ENCODE data around the gene TMEM181. TPM values are rescaled to one million over a fixed set of nuclear protein-coding genes. Genes with fewer than 3 reads are reported as not detected.
"Not testable (repeated sequence)": the region's sequence is repeated elsewhere in the genome, so short reads cannot be mapped to it uniquely, and the experiment has no call there.

Gene TMEM181
- total RNA-seq, 2 donors from 2014 or later, result 17.6 to 20.4 TPM

DNA sequence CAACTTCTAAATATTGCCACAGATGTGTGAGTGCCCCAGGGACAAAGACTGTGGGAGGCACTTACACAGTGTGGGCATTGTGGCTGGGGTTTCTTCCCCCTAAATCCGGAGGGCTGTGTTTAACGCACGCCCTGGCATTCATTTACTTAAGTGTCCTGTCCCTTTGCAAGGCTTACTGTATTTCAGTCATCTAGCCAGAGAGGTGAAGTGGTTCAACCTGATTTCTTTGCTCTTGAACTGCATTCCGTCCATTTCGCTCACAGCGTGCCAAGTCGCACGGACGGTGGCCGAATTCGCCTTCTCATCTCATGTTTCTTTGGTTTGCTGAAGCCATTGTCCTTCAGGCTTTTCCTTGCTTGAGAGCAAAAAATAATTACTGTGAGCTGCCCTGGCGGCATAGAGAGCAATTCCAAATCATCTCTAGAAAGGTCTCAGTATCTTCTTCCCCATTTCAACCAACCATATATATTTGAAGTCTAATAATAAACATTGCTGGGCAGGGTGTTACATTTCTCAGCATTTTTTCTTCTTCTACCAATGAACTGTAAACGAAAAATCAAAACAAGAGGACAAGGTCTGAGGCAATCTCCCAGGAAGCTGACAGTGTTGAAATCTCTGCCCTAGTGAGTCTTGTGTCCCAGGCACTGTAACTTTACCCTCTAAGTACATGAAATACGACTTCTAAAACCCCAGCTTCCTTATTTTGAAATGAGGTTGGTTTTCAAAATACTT is 106.9 kb downstream of the TMEM181 start:
- H3K4me1 Mint-ChIP-seq, result peaks cover 8% of the 10 kb centered on the region
- no peaks in the 10 kb centered on the region for H3K27me3 Mint-ChIP-seq
- no peaks in the 10 kb centered on the region for H3K9me3 ChIP-seq (ENCODE audit: control insufficient read depth, low read length, poor library complexity, severe bottlenecking)
- H3K36me3 Mint-ChIP-seq (ENCODE audit: low read depth), result peaks cover 9% of the 10 kb centered on the region
- peak overlapping the region; percentile 21 for H3K27ac Mint-ChIP-seq
- ATAC-seq (peak; percentile 39), DNase-seq (no peak)
- H3K4me3 Mint-ChIP-seq, result no peak overlapping the region

DNA sequence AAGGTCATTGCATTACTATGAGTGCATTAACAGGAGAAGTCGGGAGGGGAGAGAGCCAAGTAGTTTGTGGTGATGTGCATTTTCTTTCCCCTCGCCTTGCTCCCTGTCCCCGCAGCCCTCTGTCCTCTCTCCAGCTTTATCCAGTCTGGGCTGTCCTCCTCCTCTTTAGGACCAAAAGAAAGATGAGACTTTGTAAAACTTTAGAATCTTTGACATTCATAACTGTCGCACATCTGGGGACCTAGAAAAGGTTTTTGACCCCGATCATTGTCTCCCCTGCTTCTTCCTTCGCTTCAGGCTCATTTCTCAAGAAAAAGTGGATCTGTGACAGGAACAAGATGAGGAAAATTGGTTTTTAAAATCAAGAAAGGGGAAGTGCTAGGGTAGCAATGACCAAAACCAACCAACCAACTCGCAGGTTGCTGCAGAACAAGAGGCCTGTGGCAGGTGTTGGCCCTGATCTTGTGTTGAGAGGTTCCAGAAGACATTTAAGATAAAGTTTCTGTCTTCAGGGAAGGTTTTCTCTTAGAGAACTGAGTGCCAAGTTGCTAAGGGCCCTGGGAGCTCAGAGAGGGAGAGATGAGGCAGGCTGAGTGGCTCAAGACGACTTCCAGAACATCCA is 107.6 kb downstream of the TMEM181 start:
- no peak for DNase-seq
- Mint-ChIP-seq H3K36me3 (ENCODE audit: low read depth) (peaks cover 9% of the 10 kb centered on the region), H3K27me3 (no peaks in the 10 kb centered on the region), H3K27ac (peak overlapping the region; percentile 77), H3K4me3 (no peak overlapping the region), H3K4me1 (peaks cover 8% of the 10 kb centered on the region)
- no peaks in the 10 kb centered on the region for H3K9me3 ChIP-seq (ENCODE audit: control insufficient read depth, low read length, poor library complexity, severe bottlenecking)
- ATAC-seq, result no peak

DNA sequence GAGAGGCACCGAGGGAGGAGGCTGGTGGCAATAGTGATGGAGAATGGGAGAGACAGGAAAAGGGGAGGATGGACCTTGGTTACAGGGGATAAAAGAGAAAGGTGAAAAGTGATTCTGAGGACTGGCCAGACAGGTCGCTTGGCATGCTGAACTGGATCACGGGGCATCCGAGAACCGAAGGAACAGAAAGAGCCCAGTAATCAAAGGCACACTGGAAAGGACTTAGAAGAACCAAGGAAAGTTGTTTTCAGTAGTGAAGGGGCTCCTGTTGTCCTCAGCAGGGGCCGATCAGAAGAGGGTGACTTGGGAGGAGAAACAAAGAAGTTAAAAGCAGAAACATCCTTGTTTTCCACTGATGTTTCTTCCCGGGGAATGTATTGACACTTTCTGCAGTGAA is 108.8 kb downstream of the TMEM181 start:
- H3K9me3 ChIP-seq (ENCODE audit: control insufficient read depth, low read length, poor library complexity, severe bottlenecking), result no peaks in the 10 kb centered on the region
- ATAC-seq, result no peak
- no peak for DNase-seq
- Mint-ChIP-seq H3K27ac (peak overlapping the region; percentile 77), H3K4me3 (no peak overlapping the region), H3K4me1 (peaks cover 5% of the 10 kb centered on the region), H3K27me3 (no peaks in the 10 kb centered on the region), H3K36me3 (ENCODE audit: low read depth) (peaks cover 9% of the 10 kb centered on the region)

DNA sequence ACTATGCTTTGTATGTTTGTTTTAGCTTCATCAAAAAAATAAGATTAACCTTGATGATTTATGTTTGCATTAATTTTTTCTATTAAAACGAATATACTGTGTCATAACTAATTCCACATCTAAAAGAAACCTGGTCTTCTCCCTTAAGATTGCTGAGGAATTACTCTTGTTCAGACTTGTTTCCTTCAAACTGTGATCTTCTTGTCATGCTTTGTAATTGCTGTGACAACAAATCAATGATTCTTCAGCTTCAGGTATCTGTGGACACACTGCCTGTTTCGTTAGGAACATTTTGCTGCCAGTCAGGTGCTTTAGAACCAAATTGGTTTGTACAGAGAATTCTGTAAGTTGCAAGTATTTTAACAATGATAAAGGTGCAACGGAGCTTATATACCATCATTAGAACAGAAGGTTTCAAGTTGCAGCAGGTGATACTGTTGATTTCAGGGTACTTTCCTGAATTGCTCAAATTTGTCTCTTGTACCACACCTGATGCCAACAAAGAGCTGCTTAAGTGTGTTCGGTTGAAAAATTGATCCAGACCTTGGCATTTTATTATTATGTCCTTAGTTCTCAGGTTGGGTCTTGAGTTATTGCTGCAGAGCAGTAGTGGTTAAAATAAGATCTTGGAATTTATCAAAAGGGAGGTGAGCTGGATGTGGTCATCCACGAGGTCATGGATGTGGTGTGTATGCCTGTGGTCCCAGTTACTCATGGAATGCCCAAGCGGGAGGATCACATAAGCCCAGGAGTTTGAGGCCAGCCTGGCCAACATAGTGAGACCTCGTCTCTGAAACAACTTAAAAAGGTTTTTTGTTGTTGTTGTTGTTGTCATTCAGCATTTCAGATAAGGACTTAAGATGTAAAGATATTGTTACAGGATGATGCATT is 109.5 kb downstream of the TMEM181 start:
- H3K4me1 Mint-ChIP-seq, result peaks cover 7% of the 10 kb centered on the region
- ATAC-seq (no peak), DNase-seq (no peak)
- no peaks in the 10 kb centered on the region for H3K27me3 Mint-ChIP-seq
- H3K36me3 Mint-ChIP-seq (ENCODE audit: low read depth), result peaks cover 14% of the 10 kb centered on the region
- peak overlapping the region; percentile 36 for H3K4me3 Mint-ChIP-seq
- H3K27ac Mint-ChIP-seq, result peak overlapping the region; percentile 77
- no peaks in the 10 kb centered on the region for H3K9me3 ChIP-seq (ENCODE audit: control insufficient read depth, low read length, poor library complexity, severe bottlenecking)

DNA sequence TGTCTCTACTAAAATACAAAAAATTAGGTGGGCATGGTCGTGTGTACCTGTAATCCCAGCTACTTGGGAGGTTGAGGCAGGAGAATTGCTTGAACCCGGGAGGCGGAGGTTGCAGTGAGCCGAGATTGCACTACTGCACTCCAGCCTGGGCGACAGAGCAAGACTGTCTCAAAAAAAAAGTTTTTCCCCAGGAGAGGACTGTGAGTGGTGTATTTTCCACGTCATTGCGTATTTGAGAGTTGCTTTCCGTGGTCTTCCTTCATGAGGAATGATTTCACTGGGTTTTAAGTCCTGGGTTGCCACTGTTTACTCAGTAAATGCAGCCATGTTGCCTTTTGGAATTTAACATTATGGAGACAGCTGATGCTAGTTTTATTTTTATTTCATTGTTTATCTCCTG is 112.2 kb downstream of the TMEM181 start:
- H3K27me3 Mint-ChIP-seq; DNase-seq; H3K27ac Mint-ChIP-seq; H3K4me1 Mint-ChIP-seq; H3K9me3 ChIP-seq (ENCODE audit: control insufficient read depth, low read length, poor library complexity, severe bottlenecking); H3K4me3 Mint-ChIP-seq; ATAC-seq: not testable (repeated sequence)
- H3K36me3 Mint-ChIP-seq (ENCODE audit: low read depth), result peaks cover 15% of the 10 kb centered on the region

DNA sequence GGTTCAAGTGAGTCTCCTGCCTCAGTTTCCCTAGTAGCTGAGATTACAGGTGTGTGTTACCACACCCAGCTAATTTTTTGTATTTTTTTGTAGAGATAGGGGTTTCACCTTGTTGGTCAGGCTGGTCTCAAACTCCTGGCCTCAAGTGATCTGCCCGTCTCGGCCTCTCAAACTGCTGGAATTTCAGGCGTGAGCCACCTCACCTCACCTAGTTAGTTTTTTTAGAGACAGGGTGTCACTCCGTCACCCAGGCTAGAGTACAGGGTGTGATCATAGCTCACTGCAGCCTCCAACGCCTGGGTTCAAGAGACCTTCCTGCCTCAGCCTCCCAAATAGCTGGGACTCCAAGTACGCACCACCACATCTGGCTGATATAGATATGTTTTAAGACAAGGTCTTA is 112.8 kb downstream of the TMEM181 start:
- Mint-ChIP-seq H3K27ac (no peak overlapping the region), H3K4me1 (peaks cover 7% of the 10 kb centered on the region), H3K27me3 (no peaks in the 10 kb centered on the region), H3K4me3 (no peak overlapping the region), H3K36me3 (ENCODE audit: low read depth) (peaks cover 15% of the 10 kb centered on the region)
- DNase-seq, result no peak
- H3K9me3 ChIP-seq (ENCODE audit: control insufficient read depth, low read length, poor library complexity, severe bottlenecking), result no peaks in the 10 kb centered on the region
- no peak for ATAC-seq

DNA sequence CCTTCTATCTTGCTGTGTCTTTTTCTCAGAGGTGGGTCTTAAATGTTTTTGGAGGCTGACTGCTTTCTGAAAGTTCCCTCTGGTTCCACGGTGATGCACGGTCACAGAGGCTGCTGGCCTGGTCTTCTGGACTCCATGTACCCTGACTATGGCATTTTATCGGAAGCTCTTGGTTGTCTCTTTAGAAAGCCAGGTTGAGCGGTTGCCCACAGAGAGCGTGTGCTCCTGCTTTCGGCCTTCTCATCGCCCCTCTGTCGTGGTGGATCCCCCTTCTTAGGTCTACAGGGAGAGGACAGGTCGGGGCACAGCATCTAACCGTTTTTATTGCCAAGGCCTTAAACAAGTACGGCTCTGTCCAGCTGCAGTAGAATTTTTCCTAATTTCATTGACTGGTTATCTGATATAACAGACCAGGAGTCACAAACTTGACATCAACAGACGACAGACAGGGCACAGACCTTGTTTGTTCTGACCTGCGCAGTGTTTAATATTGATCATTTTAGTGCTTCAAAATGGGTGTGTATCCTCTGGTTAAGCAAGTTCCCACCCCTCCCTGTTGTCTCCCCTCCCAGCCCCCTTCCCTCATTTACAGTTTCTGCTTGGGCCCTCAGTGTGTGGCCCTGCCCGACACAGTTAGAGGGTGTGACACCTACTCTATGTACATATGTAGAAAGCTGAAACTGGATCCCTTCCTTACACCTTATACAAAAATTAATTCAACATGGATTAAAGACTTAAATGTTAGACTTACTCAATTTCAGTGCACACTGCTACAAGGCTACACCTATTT is 114.6 kb downstream of the TMEM181 start:
- H3K27me3 Mint-ChIP-seq, result no peaks in the 10 kb centered on the region
- no peaks in the 10 kb centered on the region for H3K9me3 ChIP-seq (ENCODE audit: control insufficient read depth, low read length, poor library complexity, severe bottlenecking)
- H3K27ac Mint-ChIP-seq, result peak overlapping the region; percentile 43
- peaks cover 9% of the 10 kb centered on the region for H3K36me3 Mint-ChIP-seq (ENCODE audit: low read depth)
- peak overlapping the region; percentile 63 for H3K4me3 Mint-ChIP-seq
- ATAC-seq, result no peak
- DNase-seq, result no peak
- peaks cover 3% of the 10 kb centered on the region for H3K4me1 Mint-ChIP-seq

DNA sequence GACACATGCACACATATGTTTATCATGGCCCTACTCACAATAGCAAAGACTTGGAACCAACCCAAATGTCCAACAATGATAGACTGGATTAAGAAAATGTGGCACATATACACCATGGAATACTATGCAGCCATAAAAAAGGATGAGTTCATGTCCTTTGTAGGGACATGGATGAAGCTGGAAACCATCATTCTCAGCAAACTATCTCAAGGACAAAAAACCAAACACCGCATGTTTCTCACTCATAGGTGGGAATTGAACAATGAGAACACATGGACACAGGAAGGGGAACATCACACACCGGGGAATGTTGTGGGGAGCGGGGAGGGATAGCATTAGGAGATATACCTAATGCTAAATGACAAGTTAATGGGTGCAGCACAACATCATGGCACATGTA is 117.2 kb downstream of the TMEM181 start:
- H3K9me3 ChIP-seq (ENCODE audit: control insufficient read depth, low read length, poor library complexity, severe bottlenecking); DNase-seq; H3K36me3 Mint-ChIP-seq (ENCODE audit: low read depth): not testable (repeated sequence)

DNA sequence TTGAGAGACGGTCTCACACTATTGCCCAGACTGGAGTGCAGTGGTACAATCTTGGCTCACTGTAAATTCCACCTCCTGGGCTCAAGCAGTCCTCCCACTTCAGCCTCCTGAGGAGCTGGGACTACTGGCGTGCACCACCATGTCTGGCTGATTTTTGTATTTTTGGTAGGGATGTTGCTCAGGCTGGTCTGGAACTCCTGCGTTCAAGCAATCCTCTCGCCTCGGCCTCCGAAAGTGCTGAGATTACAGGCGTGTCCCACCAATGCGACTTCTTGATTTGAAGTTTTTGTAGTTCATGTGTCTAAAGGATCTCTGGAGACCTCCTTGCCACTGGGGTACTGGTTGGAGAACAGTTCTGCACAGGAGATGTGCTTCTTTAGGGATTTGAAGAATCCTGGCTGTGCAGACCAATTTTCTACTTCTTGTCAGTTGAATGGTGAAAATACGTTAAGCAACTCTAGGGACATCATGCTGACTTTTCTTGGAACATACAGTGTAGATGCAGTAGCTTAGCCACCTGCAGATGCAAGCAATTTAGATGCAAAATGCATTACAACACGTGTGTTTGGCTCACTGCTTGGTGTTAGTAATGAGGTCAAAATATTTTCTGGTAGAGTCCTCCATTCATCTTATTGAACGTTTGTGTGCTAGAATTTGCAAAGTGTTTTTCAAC is 118.2 kb downstream of the TMEM181 start:
- Mint-ChIP-seq H3K4me3 (no peak overlapping the region), H3K36me3 (ENCODE audit: low read depth) (peaks cover 10% of the 10 kb centered on the region), H3K4me1 (peaks cover 9% of the 10 kb centered on the region), H3K27ac (peak overlapping the region; percentile 47), H3K27me3 (no peaks in the 10 kb centered on the region)
- ATAC-seq (no peak), DNase-seq (no peak)
- no peaks in the 10 kb centered on the region for H3K9me3 ChIP-seq (ENCODE audit: control insufficient read depth, low read length, poor library complexity, severe bottlenecking)

More for the DNA sequence above, 117.2 kb downstream of the TMEM181 start:
- H3K27ac Mint-ChIP-seq, H3K4me1 Mint-ChIP-seq, H3K27me3 Mint-ChIP-seq, ATAC-seq, H3K4me3 Mint-ChIP-seq: not testable (repeated sequence)

DNA sequence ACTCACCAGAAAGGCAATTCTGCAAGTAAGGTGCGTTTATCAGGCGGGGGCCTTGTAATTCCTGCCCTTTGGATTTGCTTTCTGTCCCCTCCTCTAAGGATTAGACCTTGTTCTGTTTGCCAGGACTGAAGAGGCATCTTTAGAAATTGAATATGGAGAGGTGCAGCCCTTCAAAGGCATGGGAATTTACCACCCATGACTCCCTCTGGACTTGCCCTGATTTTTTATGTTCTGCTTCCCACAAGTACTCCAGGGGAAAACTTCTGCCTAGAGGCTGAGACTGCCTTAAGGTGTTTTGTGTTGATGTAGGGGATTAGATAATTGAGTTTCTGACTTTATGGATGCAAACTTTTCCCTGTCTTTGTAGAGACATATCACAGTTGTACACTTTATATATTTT is 120.1 kb downstream of the TMEM181 start:
- Mint-ChIP-seq H3K4me3 (no peak overlapping the region), H3K27ac (peak overlapping the region; percentile 43), H3K27me3 (no peaks in the 10 kb centered on the region), H3K36me3 (ENCODE audit: low read depth) (peaks cover 10% of the 10 kb centered on the region), H3K4me1 (peaks cover 15% of the 10 kb centered on the region)
- no peak for ATAC-seq
- no peak for DNase-seq
- no peaks in the 10 kb centered on the region for H3K9me3 ChIP-seq (ENCODE audit: control insufficient read depth, low read length, poor library complexity, severe bottlenecking)

DNA sequence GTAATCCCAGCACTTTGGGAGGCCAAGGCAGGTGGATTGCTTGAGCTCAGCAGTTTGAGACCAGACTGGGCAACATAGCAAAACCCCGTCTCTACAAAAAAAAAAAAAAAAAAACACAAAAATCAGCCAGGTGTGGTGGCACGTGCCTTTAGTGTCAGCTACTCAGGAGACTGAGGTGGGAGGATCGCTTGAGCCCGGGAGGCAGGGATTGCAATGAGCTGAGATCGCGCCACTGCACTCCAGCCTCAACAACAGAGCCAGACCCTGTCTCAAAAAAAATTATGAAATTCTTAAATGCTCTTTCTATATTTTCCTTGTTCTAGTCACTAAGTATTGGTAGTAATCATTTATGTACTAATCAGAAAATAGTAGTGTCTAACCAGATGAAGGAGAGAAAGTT is 120.6 kb downstream of the TMEM181 start:
- DNase-seq (no peak), ATAC-seq (no peak)
- H3K4me1 Mint-ChIP-seq, result peaks cover 15% of the 10 kb centered on the region
- no peaks in the 10 kb centered on the region for H3K9me3 ChIP-seq (ENCODE audit: control insufficient read depth, low read length, poor library complexity, severe bottlenecking)
- peak overlapping the region; percentile 43 for H3K27ac Mint-ChIP-seq
- H3K27me3 Mint-ChIP-seq, result no peaks in the 10 kb centered on the region
- no peak overlapping the region for H3K4me3 Mint-ChIP-seq
- H3K36me3 Mint-ChIP-seq (ENCODE audit: low read depth), result peaks cover 10% of the 10 kb centered on the region

DNA sequence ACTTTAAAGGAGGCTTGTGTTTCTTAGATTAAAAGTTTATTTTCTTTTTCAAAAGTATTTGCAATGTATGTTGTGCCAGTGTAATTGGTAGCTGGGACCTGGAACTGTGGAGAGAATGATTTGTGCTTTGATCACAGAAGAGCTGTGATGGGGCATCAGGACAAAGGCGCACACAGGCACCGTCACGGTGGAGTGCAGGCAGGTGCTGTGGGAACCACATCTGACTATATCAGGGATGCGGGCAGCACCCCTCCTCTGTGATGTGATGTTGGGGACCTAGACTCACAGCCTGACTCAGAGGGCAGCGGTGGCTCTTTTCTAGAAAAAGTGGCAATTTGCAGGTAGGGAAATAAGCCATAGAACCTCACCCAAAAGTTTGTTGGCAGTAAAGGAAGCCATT is 124.4 kb downstream of the TMEM181 start:
- DNase-seq, result no peak
- peak overlapping the region; percentile 99 for H3K27ac Mint-ChIP-seq
- H3K36me3 Mint-ChIP-seq (ENCODE audit: low read depth), result peaks cover 7% of the 10 kb centered on the region
- H3K4me3 Mint-ChIP-seq, result no peak overlapping the region
- no peak for ATAC-seq
- no peaks in the 10 kb centered on the region for H3K9me3 ChIP-seq (ENCODE audit: control insufficient read depth, low read length, poor library complexity, severe bottlenecking)
- peaks cover 37% of the 10 kb centered on the region for H3K4me1 Mint-ChIP-seq
- H3K27me3 Mint-ChIP-seq, result no peaks in the 10 kb centered on the region

Measured in T-helper 17 cell (primary cell).